HCT116 (cell line): ENCODE results near the gene KIF1A.

Experiments used
- CBX3 ChIP-seq: IDR thresholded peaks from 2 replicates; pipeline ENCODE4 v1.6.1; 2012; ENCODE audit warnings: low read depth
- EGR1 ChIP-seq: IDR thresholded peaks from 2 replicates; pipeline ENCODE4 v1.6.1; 2012; ENCODE audit warnings: low read depth
- EZH2 ChIP-seq: fragments of 200-600 bp; sonication (generic); IDR thresholded peaks from 2 replicates; pipeline ENCODE4 v1.6.1; 2017; ENCODE audit warnings: antibody characterized with exemption, mixed run types
- EZH2phosphoT487 ChIP-seq: fragments of 200-600 bp; IDR thresholded peaks from 2 replicates; pipeline ENCODE4 v1.6.1; 2018; ENCODE audit warnings: antibody characterized with exemption, borderline replicate concordance
- POLR2A ChIP-seq: IDR thresholded peaks from 2 replicates; pipeline ENCODE4 v1.7.0; 2011; ENCODE audit warnings: borderline replicate concordance; ENCODE audit not compliant: insufficient read depth, insufficient read length; ENCODE audit errors: extremely low read depth
- POLR2AphosphoS5 ChIP-seq: IDR thresholded peaks from 2 replicates; pipeline ENCODE4 v1.6.1; 2011; ENCODE audit warnings: mild to moderate bottlenecking, low read depth, low read length, moderate library complexity
- REST ChIP-seq: IDR thresholded peaks from 2 replicates; pipeline ENCODE4 v1.6.1; 2012; ENCODE audit warnings: low read depth
- SRF ChIP-seq: IDR thresholded peaks from 2 replicates; pipeline ENCODE4 v1.6.1; 2012; ENCODE audit warnings: low read depth
- TCF7L2 ChIP-seq: IDR thresholded peaks from 2 replicates; pipeline ENCODE4 v1.7.0; 2011; ENCODE audit warnings: borderline replicate concordance, inconsistent platforms; ENCODE audit not compliant: insufficient read depth, insufficient read length; ENCODE audit errors: extremely low read depth
- YY1 ChIP-seq: IDR thresholded peaks from 2 replicates; pipeline ENCODE4 v1.6.1; 2011; ENCODE audit warnings: low read length, low read depth, moderate library complexity, mild to moderate bottlenecking; ENCODE audit not compliant: insufficient replicate concordance; ENCODE audit errors: extremely low read depth
- ZBTB33 ChIP-seq: IDR thresholded peaks from 2 replicates; pipeline ENCODE4 v1.6.1; 2011; ENCODE audit warnings: mild to moderate bottlenecking, low read length, moderate library complexity; ENCODE audit not compliant: insufficient replicate concordance; ENCODE audit errors: extremely low read depth
- ZFX ChIP-seq: fragments of 450-650 bp; IDR thresholded peaks from 2 replicates; pipeline ENCODE4 v1.6.1; 2017
- TF ChIP-seq, protein P1 (sequence below), 3 experiments: fragments of 200-600 bp in 1 of 3; sonication (generic) in 1 of 3; IDR thresholded peaks in 2 of 3; conservative IDR thresholded peaks in 1 of 3; 2 replicates each; pipeline ENCODE4 v1.5.1; 2012 to 2017; ENCODE audit warnings: low read depth in 2 of 3, low read length in 2 of 3, antibody characterized with exemption in 1 of 3, borderline replicate concordance in 1 of 3, control low read depth in 1 of 3, mild to moderate bottlenecking in 1 of 3, mixed read lengths in 1 of 3, mixed run types in 1 of 3, moderate library complexity in 1 of 3; ENCODE audit not compliant: insufficient read depth in 1 of 3
- TF ChIP-seq, protein P2 (sequence below): IDR thresholded peaks from 2 replicates; pipeline ENCODE4 v1.6.1; 2012

- TF ChIP-seq, protein P1, sequence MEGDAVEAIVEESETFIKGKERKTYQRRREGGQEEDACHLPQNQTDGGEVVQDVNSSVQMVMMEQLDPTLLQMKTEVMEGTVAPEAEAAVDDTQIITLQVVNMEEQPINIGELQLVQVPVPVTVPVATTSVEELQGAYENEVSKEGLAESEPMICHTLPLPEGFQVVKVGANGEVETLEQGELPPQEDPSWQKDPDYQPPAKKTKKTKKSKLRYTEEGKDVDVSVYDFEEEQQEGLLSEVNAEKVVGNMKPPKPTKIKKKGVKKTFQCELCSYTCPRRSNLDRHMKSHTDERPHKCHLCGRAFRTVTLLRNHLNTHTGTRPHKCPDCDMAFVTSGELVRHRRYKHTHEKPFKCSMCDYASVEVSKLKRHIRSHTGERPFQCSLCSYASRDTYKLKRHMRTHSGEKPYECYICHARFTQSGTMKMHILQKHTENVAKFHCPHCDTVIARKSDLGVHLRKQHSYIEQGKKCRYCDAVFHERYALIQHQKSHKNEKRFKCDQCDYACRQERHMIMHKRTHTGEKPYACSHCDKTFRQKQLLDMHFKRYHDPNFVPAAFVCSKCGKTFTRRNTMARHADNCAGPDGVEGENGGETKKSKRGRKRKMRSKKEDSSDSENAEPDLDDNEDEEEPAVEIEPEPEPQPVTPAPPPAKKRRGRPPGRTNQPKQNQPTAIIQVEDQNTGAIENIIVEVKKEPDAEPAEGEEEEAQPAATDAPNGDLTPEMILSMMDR (IDR thresholded peaks at IDR 0.05 in 2 of 3, conservative IDR thresholded peaks at IDR 0.05 in 1 of 3; ENCODE audit: borderline replicate concordance in 1 of 3, insufficient read depth in 1 of 3, low read depth in 2 of 3, low read length in 2 of 3) = no peak
- no peak for TF ChIP-seq REST
- no peak for TF ChIP-seq ZFX
- no peak for TF ChIP-seq POLR2A
- TF ChIP-seq, protein P2, sequence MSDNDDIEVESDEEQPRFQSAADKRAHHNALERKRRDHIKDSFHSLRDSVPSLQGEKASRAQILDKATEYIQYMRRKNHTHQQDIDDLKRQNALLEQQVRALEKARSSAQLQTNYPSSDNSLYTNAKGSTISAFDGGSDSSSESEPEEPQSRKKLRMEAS = no peak
- no peak for TF ChIP-seq CBX3
- no peak for TF ChIP-seq EZH2
- TF ChIP-seq POLR2AphosphoS5 = no peak
- no peak for TF ChIP-seq EGR1
- TF ChIP-seq EZH2phosphoT487 = no peak
- TF ChIP-seq YY1 = no peak
- TF ChIP-seq ZBTB33 = no peak
- no peak for TF ChIP-seq SRF
- no peak for TF ChIP-seq TCF7L2
These were observed 105.9 kb downstream of the KIF1A start for GRCh38 chr2:240713928-240714746.
